Measurements from ENCODE around the gene EPYC. TPM values are rescaled to one million over a fixed set of nuclear protein-coding genes. Genes with fewer than 3 reads are reported as not detected.

Gene EPYC
- total and polyA plus RNA-seq, 10 of the 15 experiments (the other 5 are each of a cell fraction or from before 2014, with no cell fraction given): not detected

DNA sequence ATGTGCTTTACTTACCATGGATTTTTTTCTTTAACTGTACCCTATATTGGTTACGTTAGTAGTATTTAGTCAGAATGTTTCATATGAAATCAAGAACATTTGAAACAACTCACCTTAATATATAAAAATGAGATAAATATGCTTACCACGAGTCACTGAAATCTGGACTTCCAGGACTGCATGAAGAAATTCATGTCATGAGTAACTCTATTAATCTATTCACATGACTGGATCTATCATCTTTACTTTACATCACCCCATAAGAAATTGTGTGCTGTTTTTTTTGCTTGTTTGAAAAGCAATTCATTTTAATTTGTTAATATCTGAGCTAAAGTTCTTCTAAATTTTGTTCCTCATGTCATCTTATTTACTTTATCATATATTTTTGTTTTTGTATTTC, 5.2 kb downstream of the EPYC start:
- Histone ChIP-seq H3K9ac (ENCODE audit: control insufficient read depth, insufficient read depth, low read length) (no peak overlapping the region), H3K9me3 (replicated peaks; ENCODE audit: control insufficient read depth, insufficient read depth, low read length) (no peaks in the 10 kb centered on the region), H3K36me3 (ENCODE audit: control insufficient read depth in 2 of 2, insufficient read depth in 2 of 2, low read length in 1 of 2) (no peaks in the 10 kb centered on the region), H3K79me2 (ENCODE audit: control insufficient read depth, insufficient read depth, low read length) (no peaks in the 10 kb centered on the region), H3K4me2 (ENCODE audit: control insufficient read depth, insufficient read depth) (no peak overlapping the region), H4K20me1 (ENCODE audit: control insufficient read depth, insufficient read depth) (no peaks in the 10 kb centered on the region), H3K4me3 (no peak overlapping the region), H3K4me1 (ENCODE audit: control insufficient read depth, insufficient read depth, low read length) (no peaks in the 10 kb centered on the region), H3K27me3 (replicated peaks in 1 of 2; ENCODE audit: control insufficient read depth in 2 of 2, insufficient read depth in 2 of 2, low read length in 1 of 2) (no peaks in the 10 kb centered on the region), H2AFZ (ENCODE audit: control insufficient read depth, low read depth, low read length) (no peak overlapping the region), H3K27ac (ENCODE audit: control insufficient read depth, insufficient read depth) (no peak overlapping the region)
- no peak for DNase-seq (ENCODE audit: low read depth, low spot score)
- no peak for TF ChIP-seq RBBP5 (conservative IDR thresholded peaks at IDR 0.05)
- TF ChIP-seq CHD4 (IDR thresholded peaks at IDR 0.05): no peak
- TF ChIP-seq, protein P1, sequence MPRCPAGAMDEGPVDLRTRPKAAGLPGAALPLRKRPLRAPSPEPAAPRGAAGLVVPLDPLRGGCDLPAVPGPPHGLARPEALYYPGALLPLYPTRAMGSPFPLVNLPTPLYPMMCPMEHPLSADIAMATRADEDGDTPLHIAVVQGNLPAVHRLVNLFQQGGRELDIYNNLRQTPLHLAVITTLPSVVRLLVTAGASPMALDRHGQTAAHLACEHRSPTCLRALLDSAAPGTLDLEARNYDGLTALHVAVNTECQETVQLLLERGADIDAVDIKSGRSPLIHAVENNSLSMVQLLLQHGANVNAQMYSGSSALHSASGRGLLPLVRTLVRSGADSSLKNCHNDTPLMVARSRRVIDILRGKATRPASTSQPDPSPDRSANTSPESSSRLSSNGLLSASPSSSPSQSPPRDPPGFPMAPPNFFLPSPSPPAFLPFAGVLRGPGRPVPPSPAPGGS (IDR thresholded peaks at IDR 0.05; ENCODE audit: borderline replicate concordance, insufficient read depth, low read depth, low read length, poor library complexity, severe bottlenecking): no peak
- no peak for TF ChIP-seq TCF3 (IDR thresholded peaks at IDR 0.05; ENCODE audit: borderline replicate concordance, insufficient read depth, low read depth, low read length)
- TF ChIP-seq NRF1 (conservative IDR thresholded peaks at IDR 0.05; ENCODE audit: low read depth, low read length): no peak
- no peak for TF ChIP-seq ZSCAN29 (IDR thresholded peaks at IDR 0.05)
- TF ChIP-seq, protein P2, sequence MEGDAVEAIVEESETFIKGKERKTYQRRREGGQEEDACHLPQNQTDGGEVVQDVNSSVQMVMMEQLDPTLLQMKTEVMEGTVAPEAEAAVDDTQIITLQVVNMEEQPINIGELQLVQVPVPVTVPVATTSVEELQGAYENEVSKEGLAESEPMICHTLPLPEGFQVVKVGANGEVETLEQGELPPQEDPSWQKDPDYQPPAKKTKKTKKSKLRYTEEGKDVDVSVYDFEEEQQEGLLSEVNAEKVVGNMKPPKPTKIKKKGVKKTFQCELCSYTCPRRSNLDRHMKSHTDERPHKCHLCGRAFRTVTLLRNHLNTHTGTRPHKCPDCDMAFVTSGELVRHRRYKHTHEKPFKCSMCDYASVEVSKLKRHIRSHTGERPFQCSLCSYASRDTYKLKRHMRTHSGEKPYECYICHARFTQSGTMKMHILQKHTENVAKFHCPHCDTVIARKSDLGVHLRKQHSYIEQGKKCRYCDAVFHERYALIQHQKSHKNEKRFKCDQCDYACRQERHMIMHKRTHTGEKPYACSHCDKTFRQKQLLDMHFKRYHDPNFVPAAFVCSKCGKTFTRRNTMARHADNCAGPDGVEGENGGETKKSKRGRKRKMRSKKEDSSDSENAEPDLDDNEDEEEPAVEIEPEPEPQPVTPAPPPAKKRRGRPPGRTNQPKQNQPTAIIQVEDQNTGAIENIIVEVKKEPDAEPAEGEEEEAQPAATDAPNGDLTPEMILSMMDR (IDR thresholded peaks at IDR 0.05 in 2 of 3, conservative IDR thresholded peaks at IDR 0.05 in 1 of 3; ENCODE audit: control insufficient read depth in 2 of 3, extremely low read depth in 1 of 3, insufficient read depth in 1 of 3, low read depth in 3 of 3, low read length in 3 of 3): no peak
- no peak for TF ChIP-seq CHD2 (IDR thresholded peaks at IDR 0.05; ENCODE audit: borderline replicate concordance, low read depth, low read length)
- TF ChIP-seq MYC (IDR thresholded peaks at IDR 0.05; ENCODE audit: insufficient read depth, insufficient read length, insufficient replicate concordance, low read length, severe bottlenecking): no peak
- no peak for TF ChIP-seq STAT3 (IDR thresholded peaks at IDR 0.05; ENCODE audit: low read depth, low read length)
- no peak for TF ChIP-seq BMI1 (IDR thresholded peaks at IDR 0.05; ENCODE audit: borderline replicate concordance)
- no peak for TF ChIP-seq TCF12 (IDR thresholded peaks at IDR 0.05; ENCODE audit: low read depth, low read length)
- no peak for TF ChIP-seq FOXM1 (IDR thresholded peaks at IDR 0.05; ENCODE audit: low read depth, low read length)
- TF ChIP-seq TARDBP (IDR thresholded peaks at IDR 0.05; ENCODE audit: borderline replicate concordance): no peak
- no peak for TF ChIP-seq ZNF217 (IDR thresholded peaks at IDR 0.05)
- TF ChIP-seq MEF2B (IDR thresholded peaks at IDR 0.05; ENCODE audit: partially characterized antibody, poor library complexity, severe bottlenecking): no peak
- ChIA-PET RAD21 (ENCODE audit: unreplicated experiment) (no interaction called here), POLR2A (no interaction called here), CTCF (no interaction called here), SMC1A (ENCODE audit: uncharacterized antibody, unreplicated experiment) (no interaction called here)
- no TSS peak for BruUV-seq (replicated peaks)
- no peak for FAIRE-seq
- intact Hi-C loops (cut with micrococcal nuclease; ENCODE audit: unreplicated experiment) (no loop called here), in situ Hi-C loops (cut with MboI) (no loop called here)
- ATAC-seq: no peak
- WGBS (ENCODE audit: insufficient coverage, insufficient replicate concordance, low lambda C conversion rate, missing lambda C conversion rate): 12% methylated on average over 2 of the region's 2 CpGs
